NCI-H82 (cell line): ENCODE results near the gene ANKS1A.
"Not testable (repeated sequence)": the region's sequence is repeated elsewhere in the genome, so short reads cannot be mapped to it uniquely, and the experiment has no call there.

Experiments
- DNase-seq: peaks from one replicate; lab custom pipeline; 2025; lab: John Stamatoyannopoulos, UW

ANKS1A gene

GRCh38 chr6:34998417-34998816 lies 109.4 kb downstream of the ANKS1A start:
- DNase-seq: not testable (repeated sequence)

- not testable (repeated sequence) for DNase-seq
These were observed 110.1 kb downstream of the ANKS1A start for GRCh38 chr6:34999153-34999552.

GRCh38 chr6:34999962-35000361 lies 110.9 kb downstream of the ANKS1A start:
- not testable (repeated sequence) for DNase-seq

DNA sequence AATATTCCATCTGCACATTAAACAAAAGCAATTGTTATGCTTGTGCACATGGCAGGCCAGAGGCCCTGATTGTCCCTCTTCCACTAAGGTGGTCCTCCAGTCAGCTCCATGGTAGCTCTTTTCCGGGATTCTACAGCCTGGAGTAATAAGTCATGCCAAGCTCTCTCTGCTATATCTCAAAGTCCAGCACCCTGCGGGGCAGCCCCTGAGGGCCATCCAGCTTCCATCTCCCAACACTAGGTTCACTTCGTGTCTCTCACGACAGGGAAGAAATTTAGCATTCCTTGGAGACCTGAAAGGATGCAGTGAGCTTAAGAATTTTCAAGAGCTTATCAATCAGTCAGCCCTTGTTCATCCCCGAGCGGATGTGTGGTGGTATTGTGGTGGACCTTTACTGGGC lies 112.3 kb downstream of the ANKS1A start:
- DNase-seq: not testable (repeated sequence)

DNA sequence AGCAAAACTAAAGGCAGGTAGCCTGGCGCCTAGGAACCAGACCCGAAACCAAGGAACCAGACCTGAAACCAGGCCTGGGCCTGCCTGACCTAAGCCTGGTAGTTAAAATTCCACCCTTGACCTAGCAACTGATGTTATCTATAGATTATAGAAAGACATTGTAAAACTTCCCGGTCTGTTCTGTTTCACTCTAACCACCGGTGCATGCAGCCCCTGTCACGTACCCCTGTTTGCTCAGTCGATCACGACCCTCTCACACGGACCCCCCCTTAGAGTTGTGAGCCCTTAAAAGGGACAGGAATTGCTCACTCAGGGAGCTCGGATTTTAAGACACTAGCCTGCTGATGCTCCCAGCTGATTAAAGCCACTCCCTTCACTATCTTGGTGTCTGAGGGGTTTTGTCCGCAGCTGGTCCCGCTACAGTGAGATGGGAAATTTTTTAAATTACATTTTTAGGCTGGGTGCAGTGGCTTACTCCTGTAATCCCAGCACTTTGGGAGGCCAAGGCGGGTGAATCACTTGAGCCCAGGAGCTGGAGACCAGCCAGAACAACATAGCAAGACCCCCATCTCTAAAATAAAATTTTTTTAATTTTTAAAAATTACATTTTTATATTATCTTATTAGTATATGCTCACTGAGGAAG lies 115.0 kb downstream of the ANKS1A start:
- not testable (repeated sequence) for DNase-seq

- DNase-seq: no peak
These were observed 118.0 kb downstream of the ANKS1A start for GRCh38 chr6:35007016-35007415.

DNA sequence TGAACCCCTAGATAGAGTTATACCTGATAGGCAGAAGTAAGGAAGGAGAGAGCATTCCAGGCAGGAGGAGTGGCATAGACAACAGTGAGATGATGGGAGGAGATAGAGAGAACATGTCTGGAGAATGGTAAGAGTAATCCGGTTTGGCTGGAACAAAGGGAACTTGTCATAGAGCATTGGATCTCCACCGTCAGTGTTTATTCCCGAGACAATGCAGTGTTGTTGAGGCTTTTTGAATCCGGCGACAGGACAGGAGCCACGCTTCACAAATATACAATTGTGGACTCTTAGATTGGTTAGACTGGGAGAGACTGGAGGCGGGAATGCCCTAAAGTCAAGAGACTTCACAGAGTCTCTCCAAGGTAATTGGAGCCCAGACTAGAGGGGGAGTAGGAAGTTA lies 119.8 kb downstream of the ANKS1A start:
- no peak for DNase-seq

GRCh38 chr6:35011096-35012041 lies 122.3 kb downstream of the ANKS1A start:
- no peak for DNase-seq

DNA sequence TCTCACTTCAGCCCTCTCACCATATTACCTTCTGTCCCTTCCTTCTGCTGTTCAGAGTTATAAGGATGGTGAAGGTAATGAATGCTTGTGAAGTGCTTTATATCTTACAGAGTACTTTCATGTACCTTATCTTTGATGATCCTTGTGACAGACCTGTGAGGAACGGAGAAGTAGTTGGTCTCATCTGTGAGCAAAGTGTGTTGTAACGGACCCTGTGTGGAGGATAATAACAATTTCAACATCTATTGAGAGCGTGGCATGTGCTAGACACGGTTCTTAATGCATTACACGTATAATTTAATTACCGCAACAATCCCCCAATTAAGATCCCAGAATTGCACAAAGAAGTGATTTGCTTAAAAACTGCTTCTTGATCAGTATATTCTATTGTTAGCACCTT lies 124.6 kb downstream of the ANKS1A start:
- DNase-seq: no peak

GRCh38 chr6:35014341-35014740 lies 125.3 kb downstream of the ANKS1A start:
- DNase-seq: no peak

DNA sequence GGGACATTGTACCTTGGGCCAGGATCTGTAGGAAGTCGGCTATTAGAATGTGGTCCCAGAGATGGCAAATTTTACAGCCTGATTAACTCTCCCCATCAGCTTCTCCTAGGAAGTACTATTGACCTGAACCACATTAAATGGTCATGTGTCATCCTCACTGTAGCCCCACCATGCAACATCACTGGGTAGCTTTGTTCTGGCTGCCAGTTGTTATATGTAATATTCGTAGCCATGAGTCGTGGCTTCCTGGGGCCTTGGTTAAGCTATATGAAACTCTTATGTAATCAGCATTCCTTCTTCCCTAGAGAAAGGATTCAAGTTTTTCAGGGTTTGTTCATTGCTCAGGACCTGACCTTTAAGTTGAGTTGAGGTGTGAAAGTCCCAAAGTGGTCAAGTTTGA lies 125.7 kb downstream of the ANKS1A start:
- no peak for DNase-seq

DNA sequence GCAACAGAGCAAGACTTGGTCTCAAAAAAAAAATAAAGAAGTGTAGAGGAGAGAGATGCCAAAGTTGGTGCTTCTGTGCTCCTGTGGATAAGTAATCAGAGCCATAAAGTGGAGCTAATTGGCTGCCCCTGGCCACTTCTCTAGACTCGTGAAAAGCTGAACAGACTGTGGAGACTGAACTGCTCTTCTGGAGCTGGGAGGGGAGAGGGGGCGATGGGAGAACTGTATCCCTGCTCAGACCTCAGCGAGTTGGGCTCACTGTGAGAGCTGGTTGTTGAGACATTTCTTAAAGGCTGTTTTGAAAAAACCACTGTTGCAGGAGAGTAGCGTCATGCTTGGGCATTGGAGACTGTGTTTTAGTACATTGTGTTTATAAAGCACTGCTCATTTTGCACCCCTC lies 126.4 kb downstream of the ANKS1A start:
- no peak for DNase-seq

DNA sequence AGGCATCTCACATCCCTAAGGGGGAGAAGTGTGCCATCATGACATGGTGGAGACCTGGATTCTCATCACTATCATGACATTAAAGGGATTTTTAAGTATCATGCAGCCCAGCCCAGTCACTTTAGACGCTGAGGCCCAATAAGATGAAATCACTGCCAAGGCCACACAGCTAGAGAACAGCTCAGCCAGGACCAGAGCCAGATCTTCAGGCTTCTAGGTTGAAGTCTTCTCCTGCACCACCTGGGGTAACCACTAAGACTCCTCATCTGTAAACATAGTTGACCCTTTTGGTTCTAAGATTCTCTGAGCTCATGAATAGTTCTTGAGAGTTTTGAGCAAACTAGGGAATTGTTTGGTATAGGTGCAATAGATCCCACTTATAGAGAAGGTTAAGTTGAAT lies 126.9 kb downstream of the ANKS1A start:
- no peak for DNase-seq

DNA sequence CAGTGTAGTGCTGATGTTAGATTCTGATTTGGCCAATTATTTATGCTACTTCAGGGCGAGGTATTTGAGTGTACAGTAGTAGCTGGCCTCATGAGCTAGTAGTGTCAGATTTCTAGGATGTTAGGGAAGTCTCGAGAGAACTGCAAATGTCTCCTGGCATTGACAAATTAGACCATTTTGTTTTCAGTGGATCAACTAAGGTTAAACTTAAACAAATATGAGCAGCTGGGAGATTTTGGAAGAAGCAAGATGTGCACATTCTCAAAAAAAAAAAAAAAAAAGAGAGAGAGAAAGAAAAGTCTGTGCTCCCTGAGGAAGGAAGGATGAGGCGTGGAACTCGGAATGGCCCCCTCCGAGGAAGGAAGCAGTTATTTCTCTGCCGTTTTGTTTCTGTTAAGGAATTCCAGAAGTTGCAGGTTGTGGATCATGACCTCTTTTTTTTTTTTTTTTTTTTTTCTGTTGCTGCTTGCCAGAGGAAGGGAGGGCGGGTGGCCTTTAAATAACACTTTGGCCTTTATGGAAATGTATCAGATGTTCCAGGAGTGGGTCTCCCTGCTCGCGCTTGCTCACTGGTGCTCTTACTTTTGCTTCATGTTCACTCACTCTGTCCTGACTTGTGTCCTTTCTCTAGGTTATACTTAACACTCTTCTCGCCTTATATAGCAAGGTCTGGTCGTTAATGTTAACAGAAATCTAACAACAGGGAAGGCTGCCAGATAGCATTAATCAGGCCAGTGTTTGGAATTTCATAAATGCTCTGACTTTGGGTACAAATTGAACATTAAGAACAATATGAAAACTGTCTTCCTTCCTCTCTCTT lies 127.7 kb downstream of the ANKS1A start:
- no peak for DNase-seq

GRCh38 chr6:35017411-35018181 lies 128.5 kb downstream of the ANKS1A start:
- DNase-seq: no peak

DNA sequence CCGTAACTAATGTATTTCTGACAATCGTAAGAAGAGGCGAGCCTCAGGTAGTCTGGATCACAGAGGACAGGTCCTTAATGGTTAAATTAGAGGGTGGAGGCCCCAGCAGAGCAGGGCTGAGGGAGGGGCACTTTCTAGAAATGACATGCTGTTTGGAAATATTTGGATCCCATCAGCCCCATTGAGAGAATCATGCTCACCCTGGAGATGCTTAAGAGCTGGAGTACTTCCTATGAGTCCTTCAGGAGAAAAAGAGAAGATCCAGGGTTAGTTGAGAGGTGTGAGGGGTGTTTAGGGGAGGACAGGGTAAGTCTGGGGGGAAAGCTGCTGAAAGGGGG lies 129.1 kb downstream of the ANKS1A start:
- DNase-seq: no peak

- no peak for DNase-seq
These were observed 129.7 kb downstream of the ANKS1A start for GRCh38 chr6:35018746-35019145.

DNA sequence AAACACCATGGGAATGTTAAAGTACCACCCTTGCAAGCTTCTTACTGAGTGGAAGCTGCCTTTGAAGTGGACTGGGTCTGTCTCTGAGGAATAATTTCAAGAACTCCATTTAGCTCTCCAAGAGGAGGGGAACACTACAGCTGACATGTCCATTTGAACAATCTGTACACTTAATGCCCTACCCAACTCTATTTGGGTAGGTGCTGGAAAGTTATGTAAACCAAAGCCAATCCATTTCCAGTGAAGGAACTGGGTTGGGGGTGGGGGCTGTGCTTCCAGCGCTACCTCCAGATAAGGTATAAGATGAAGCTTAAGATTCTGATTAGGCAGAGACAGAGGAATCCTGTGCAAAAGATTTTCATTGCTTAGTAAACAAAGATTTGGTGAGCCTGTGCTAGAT lies 130.1 kb downstream of the ANKS1A start:
- DNase-seq: no peak

DNA sequence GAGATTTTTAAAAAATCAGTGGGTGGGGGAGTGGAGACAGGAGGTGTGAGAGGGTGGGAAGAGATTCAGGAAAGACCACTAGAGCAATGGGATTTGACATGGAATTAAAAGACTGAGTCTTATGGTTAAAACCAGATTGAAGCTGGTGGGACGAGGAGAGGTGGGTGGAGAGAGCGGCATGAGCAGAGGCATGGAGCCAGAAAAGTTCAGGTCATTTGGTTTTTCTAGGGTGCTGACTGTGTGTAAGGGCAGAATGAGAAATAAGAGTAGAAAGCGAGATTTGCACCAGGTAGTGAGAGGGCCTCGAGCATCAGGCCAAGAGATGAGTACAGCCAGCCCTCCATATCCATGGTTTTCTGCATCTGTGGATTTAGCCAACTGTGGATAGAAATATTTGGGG lies 130.8 kb downstream of the ANKS1A start:
- DNase-seq: no peak

- DNase-seq: no peak
These were observed 131.9 kb downstream of the ANKS1A start for GRCh38 chr6:35021004-35021403.

DNA sequence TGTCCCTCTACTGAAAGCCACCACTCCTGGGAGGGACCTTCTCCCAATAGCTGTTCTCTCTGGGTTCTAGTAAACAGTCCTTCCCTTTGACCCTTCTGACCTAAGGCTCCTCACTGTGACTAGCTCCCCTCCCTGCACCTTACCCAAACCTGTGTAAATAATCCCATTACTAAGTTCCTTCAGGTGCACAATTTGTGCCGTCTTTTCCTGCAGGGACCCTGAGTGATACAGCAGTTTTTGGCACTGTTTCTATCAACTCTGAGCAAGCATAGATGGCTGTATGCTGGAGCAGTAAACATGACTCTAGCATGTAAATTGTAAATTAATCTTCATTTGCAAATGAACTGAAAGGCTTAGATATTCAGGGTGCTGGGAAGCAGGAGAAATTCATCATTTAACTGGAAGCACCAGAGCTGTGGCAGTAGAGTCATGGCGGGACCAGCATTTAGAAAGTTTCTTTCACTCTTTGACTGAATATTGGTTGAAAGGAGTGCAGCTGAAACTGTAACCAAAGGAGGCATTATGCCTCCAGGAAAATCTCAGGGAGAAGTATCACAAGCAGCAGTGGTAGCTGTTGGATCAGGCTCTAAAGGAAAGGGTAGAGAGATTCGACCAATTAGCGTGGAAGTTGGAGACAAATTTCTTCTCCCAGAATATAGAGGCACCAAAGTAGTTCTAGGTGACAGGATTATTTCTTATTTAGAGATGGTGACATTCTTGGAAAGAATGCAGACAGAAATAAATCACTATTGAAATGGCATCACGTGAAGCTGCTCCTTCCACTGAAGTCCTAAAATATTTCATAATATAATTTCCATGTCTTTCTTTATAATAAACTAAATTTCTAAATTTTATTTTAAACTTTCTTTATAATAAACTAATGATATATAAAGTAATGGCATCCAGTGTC lies 134.3 kb downstream of the ANKS1A start:
- no peak for DNase-seq
